GM19397 (cell line): ENCODE data around the gene SLC26A11.
"Not testable (repeated sequence)": the region's sequence is repeated elsewhere in the genome, so short reads cannot be mapped to it uniquely, and the experiment has no call there.

Source experiments
- ATAC-seq: cut with Tn5 transposase; IDR thresholded peaks from one replicate; pipeline ENCODE4 v1.9.1; 2021; ENCODE audit warnings: mild to moderate bottlenecking, moderate library complexity; ENCODE audit not compliant: unreplicated experiment

The SLC26A11 gene

DNA sequence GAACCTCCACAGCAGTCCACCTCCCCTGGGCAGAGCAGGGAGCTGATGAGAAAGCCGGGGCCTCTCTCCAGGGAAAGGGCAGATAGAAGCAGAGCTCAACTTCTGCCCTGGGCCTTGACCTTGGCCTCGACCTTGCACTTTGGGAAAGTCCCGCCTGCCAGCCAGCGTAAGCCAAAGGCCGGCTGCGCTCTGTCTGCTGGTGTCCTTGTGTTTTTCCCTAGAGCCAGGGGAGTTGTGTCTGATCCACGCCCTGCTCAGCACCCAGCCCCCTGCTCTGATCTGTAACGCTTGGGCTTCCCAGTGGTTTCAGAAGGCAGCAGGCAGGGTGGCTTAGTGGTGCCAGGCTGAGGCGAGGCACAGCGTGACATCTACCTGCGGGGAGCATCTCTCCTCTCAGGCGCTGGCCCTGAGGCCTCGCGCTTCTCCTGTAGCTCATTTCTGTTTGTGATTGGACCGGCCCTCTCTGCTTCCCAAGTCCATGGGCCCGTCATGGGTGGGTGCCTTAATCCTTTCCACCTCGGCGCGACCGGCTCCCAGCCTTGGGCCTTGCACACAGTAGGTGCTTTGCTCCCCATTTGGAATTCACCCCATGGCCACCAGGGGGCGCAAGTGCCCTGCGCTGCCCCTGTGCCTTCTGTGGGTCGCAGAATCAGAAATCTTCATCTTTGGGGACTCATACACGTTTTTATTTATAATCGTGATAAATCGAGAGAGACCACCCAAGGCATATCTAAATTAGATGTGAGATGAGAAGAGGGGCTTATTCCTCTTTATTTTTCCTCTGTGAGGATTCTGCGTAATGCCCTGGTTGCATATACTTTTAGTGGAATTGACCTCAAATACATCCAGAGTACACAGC lies 24.3 kb upstream of the SLC26A11 start:
- ATAC-seq: no peak

DNA sequence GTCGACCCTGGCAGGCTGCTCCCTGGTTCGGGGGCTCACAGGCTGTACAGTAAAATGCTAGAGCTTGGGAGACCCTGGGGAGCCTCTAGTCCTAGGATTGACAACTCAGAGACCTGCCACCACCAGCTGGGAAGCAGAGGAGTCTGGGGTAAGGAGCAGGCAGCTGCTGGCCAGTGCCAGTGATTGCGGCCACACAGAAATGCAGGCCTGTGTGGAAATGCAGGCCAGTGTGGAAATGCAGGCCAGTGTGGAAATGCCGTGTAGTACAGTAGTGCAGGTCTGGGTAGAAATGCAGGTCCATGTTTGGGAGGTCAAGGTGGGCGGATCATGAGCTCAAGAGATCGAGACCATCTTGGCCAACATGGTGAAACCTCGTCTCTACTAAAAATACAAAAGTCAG lies 23.6 kb upstream of the SLC26A11 start:
- ATAC-seq: no peak

DNA sequence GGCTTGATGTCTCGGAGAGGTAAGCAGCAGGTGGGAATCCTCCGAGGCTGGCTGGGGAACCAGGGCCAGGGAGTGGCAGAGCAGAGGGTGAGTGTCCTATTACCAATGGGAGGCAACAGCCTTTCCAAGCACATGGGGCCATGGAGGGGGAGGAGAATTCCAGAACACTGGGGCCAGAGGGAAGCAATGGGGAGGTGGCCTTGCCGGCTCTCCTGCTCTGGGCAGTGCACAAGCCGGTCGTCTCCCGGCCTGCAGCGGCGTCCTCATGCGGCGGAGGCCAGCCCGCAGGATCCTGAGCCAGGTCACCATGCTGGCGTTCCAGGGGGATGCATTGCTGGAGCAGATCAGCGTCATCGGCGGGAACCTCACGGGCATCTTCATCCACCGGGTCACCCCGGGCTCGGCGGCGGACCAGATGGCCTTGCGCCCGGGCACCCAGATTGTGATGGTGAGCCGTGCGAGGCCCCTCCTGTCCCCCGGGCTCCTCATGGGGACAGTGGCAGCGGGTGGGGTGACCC lies 22.0 kb upstream of the SLC26A11 start:
- no peak for ATAC-seq

DNA sequence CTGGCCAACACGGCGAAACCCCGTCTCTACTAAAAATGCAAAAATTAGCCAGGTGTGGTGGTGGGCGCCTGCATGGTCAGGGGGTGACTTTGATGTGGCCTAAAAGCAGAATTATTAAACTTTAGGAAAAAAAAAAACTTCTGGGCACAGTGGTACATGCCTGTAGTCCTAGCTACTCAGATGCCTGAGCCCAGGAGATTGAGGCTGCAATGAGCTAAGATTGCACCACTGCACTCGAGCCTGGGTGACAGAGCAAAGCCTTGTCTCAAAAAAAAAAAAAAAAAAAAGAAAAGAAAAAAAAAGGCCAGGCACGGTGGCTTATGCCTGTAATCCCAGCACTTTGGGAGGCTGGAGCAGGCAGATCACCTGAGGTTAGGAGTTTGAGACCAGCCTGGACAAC lies 20.9 kb upstream of the SLC26A11 start:
- not testable (repeated sequence) for ATAC-seq

DNA sequence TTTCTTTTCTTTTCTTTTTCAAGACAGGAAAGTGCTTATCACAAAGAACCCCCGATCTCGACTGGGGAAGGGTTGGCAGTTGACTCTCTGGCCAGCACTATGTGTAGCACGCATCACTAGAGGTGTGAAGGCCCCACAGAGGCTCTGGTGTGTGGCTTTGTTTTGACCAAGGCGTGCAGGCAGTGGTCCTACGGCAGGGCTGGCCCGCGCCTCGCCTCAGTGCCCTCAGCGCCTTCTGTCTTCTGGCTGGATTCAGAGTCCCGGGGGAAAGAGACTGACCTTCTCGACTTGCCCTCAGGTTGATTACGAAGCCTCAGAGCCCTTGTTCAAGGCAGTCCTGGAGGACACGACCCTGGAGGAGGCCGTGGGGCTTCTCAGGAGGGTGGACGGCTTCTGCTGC lies 18.8 kb upstream of the SLC26A11 start:
- no peak for ATAC-seq

DNA sequence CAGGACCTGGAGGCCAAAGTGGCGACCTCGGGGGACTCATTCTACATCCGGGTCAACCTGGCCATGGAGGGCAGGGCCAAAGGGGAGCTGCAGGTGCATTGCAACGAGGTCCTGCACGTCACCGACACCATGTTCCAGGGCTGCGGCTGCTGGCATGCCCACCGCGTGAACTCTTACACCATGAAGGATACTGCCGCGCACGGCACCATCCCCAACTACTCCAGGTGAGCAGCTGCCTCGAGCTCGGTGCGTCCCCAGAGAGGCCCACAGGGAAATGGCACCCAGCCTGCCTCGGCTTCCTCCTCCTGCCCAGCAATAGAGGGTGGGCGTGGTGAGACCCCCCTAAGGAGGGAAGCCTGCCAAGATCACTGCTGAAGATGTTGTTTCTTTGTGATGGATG lies 18.0 kb upstream of the SLC26A11 start:
- no peak for ATAC-seq

DNA sequence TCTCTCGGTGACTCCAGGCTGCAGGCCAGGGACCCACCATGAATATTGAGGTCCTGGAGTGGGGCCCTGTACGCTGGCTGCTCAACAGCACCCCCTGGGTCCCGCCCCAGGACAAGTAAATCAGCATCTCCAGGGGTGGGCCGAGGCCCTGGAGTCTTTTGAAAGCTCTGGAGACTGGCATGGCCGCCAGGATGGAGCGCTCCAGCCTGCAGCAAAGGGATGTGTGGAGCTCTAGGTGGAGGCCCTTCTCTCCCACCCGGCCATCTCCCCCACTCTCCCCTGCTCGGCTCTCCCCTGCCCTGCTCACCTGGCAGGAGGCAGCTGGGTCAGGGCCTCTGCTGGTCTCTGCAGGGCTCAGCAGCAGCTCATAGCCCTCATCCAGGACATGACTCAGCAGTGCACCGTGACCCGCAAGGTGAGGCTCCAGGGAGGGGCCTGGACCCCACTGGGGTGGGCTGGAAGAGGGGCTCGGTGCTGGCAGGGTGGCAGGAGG lies 16.7 kb upstream of the SLC26A11 start:
- no peak for ATAC-seq

DNA sequence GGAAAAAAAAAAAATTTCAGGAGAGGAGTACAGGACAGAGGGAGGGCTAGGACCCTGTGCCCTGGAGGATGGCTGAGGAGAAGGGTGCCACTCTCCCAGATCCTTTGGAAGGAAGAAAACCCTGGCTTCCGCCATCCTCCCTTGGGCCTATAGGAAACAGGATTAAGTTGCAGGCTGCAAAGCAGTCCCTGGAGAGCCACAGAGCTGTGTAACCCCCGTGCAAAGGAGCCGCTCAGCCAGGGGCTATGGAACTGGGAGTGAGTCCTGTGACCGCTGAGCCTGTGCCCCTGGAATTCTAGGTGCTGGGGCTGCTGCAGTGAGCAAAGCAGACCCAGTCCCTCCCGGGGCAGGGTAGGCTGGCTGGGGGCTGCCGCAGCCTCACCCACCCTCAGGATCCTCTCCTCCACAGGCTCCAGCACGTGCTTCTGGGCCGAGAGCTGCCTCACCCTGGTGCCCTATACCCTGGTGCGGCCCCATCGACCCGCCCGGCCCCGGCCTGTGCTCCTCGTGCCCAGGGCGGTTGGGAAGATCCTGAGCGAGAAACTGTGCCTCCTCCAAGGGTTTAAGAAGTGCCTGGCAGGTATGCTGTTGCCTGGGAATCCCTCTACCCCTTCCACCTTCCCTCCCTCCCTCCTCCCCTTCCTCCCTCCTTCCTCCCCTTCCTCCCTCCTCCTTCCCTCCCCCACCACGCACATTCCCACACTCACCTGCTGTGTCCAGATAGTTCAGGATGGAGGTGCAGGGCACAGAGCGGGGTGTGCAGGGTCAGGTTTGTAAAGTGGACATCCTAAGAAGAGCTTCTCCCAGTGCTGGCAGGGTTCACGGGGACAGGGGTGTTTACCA lies 15.4 kb upstream of the SLC26A11 start:
- no peak for ATAC-seq

DNA sequence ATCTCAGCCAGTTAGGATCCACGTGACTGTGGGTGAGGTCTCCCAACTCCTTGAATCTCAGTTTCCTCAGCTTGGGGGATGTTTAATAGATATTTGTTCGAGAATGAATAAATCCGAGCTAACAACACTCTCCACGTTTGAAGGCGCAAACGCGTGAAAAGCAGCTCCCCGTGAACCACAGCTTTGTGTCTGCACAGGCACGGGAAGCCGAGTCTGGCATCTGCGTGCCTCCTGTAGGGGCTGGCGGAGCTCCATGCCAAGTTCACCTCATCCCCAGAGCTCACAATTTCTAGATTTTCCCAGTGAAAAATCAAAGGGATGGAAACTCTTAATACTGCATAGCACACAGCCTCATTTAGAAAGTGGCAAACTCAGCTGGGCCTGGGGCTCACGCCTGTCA lies 14.4 kb upstream of the SLC26A11 start:
- ATAC-seq: no peak

DNA sequence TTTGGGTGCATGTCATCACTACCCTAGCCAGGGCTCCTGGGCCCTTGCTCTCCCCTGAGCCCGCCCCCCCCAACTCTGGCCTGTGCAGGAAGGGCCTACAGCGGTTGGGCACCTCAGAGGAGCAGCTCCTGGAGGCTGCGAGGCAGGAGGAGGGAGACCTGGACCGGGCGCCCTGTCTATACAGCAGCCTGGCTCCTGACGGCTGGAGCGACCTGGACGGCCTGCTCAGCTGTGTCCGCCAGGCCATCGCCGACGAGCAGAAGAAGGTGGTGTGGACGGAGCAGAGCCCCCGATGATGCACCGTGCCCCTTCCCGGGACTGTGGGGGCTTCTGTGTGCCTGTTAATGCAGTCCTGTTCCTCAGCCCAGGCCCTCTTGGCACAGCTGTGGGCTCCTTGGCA lies 12.2 kb upstream of the SLC26A11 start:
- no peak for ATAC-seq

DNA sequence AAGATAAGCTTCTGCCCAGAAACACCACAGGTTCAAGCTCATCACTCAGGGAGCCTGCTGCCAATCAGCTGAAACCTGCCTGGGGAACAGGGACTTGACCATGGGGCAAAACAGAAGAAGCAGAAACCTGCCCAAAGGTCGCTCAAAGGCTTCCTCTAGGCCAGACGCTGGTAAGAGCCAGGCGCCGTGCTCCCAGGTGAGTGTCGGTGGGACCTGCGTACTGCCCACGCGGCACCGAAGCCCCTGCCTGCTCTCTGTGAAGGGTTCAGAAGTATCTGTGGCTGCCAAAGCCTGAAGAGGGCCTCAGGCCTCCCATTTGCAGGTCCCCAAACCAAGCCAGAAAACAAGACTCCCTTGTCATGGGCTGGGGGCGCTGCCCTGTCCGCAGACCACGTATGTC lies 10.5 kb upstream of the SLC26A11 start:
- no peak for ATAC-seq

DNA sequence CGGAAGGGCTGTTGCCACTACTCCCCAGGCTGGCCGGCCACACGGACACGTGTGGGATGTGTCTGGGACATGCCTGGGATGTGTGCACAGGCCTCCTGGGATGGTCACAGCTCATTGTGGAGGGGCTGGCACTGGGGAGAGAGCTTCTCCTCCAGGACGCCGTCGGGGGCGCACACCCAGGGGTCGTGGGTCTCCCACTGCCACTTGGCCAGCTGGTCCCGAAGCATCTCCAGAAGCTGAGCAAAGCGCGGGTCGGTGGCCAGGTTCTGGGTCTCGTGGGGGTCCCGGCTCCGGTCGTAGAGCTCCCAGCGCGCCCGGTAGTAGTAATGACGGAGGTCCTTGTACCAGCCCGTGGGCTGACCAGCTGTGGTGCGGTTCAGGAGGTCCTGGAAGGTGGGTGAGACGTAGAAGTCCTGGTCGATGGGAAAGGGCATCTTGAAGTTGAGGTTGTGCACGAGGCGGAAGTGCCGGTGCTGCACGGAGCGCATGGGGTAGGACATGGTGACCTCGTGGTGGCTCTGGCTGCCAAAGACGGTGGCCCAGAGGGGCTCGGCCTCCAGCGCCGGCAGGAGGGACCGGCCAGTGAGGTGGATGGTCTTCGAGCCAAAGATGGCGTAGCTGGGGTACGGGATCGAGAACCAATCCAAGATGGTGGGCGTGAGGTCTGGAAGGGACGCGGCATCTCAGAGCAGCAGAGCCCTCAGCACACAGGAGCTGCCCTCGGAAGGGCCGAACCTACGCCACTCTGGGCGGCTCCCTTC lies 9.7 kb upstream of the SLC26A11 start:
- no peak for ATAC-seq

DNA sequence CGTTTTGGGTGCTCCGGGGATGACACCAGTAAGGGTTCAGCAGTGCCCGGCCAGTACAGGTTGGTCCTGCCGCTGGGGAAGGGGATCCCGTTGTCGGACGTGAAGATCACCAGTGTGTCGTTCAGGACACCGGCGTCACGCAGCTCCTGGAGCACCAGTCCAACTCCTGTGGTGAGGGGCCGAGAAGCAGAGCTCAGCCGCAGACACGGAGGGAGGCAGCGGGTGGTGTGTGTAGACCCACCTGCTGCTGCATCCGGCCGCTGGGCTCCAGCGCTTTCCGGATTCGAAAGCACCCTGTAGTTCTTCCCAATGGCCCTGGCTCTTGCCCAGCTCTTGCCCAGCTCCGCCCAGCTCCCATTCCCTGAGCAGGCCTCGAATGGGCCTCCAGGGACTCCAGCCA lies 8.1 kb upstream of the SLC26A11 start:
- ATAC-seq: no peak

DNA sequence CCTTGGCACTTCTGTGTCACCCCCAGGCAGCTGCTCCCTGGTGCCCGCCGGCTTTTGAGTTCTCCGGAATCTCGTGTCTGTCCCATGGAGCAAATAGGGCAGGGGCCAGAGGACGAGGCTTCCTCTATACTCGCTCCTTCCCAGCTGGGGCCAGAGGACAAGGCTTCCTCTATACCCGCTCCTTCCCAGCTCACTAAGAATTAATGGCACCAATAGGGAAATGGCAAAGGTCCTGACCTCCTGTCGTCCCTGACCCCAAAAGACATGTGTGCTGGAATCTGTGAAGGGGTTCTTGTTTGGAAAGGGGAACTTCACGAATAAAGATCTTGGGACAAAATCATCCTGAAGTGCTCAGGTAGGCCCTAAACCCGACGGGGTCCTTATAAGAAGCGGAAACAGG lies 7.7 kb upstream of the SLC26A11 start:
- ATAC-seq: no peak

DNA sequence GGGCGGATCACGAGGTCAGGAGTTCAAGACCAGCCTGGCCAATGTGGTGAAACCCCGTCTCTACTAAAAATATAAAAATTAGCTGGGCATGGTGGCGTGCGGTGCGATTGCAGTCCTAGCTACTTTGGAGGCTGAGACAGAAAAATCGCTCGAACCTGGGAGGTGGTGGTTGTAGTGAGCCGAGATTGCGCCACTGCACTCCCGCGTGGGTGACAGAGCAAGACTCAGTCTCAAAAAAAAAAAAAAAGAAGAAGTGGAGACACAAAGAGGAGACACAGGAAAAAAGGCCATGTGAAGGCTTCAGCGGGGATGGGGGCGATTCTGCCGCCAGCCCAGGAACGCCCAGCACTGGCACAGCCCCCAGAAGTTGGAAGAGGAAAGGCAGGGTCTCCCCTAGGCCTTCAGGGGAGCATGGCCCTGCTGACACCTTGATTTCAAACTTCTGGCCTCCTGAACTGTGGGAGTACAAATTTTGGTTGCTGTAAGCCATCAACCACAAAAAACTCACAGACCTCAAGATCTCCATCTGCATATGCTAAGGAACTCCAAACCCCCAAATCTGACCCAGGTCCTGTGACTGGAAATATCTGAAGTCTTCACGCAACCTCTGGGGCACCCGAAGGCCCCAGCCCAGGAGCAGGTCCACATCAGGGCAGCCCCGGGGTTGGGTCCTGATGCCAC lies 7.1 kb upstream of the SLC26A11 start:
- ATAC-seq: no peak

DNA sequence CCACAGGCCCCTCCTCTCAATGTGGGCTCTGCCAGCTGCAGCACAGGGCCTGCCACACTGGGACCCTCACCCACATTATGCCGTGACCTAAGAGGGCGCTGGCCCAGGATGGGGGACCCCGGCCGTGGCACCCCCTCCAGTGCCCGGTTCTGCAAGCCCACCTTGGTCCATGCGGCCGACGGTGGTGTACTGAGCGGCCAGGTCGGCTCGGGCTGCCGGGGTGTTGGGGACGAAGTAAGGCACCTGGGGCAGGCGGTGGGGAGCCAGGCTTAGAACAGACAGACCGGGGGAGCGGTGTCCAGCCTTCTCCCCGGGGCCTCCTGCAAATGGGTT lies 6.6 kb upstream of the SLC26A11 start:
- no peak for ATAC-seq

DNA sequence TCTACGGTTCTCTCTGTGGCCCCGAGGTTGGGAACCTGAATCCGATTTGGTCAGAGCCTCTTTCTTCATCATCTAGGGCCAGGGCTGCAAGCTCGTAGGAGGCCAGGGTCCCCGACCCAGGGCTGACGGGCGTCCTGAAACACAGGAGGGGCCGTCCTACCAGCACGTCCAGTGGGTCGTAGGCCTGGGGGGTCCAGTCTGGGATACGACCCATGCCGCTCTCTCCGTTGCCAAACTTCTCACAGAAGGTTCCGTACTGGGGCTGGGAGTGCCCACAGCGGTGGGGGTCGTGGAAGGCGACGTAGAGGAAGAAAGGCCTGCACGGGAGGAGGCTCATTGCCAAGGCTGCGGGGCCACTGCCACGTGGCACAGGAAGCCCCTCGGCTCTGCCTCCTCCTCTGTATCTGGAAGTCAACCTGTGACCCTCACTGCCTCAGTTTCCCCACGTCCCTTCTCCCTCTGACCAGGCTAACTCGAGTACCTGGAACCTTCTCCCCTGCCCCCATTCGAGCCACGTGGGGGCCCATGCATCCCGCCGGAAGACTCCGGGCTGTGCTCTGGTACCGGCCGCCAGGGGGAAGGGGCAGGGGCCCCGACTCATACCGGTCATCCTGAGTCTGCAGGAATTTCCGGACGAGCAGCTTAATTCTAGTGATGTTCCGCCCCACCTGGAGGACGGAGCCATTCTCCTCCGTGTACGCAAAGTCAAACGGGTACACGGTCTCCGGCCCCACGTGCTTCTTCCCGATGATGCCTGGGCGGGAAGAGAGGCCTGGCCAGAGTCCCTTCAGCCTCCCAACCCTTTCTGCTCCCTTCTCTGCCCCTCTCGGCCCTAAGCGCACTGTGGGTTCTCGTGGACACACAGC lies 6.0 kb upstream of the SLC26A11 start:
- ATAC-seq: no peak

DNA sequence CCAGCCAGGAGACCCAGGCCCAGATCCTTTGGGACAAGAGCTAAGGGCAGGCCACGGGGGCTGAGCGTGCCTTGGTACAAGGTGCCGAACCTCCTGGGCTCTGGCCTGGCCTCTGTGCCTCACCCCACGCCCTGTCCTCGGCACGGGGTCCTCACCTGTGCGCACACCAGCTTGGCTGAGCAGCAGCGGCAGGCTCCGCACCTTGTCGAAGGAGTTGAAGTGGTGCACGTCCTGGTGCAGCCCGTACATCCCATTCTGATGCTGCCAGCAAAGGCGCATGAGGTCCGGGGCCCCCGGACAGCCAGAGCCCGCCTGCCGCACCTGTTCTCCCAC lies 5.4 kb upstream of the SLC26A11 start:
- ATAC-seq: no peak

DNA sequence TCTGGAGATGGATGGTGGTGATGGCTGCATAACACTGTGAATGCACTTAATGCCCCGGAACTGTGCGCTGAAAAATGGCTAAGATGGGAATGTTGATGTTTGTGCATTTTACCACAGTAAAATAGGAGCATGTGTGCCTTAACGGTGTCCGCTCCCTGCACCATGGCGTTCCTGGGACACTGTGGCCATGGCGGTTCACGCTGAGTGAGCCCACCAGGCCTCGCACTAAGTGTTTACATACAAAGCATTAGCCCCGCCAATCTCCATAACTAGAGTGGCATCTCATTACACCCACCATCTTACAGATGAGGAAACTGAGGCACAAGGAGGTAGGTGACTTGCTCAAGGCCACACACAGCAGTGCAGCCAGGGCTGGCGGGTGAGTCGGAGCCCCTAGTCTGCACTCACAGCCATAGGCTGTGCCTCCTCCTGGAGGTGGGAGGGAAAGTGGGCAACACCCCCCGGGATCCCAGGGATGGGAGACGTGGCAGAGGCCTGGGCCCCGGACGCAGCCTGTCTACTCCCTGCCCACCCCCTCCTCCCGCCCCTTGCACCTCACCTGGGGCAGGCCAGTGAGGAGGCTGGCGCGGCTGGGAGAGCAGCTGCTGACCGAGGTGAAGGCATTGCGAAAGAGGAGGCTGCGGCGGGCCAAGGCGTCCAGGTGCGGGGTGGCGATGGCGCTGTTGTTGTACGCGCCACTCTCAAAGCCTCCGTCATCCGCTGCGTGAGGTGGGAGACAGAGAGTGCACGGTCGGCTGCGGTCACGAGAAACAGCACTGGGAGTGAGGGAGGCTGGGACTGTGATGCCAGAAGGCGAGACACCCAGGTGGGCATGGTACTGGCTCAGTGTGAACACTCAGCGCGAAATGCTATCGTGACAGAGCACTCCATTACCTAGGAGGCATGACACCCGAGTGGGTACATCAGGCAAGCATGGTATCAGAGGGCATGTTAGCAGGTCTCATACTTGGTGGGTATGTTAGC lies 3.5 kb upstream of the SLC26A11 start:
- ATAC-seq: no peak
